GM21447 (cell line): ENCODE results near the gene RNF126.
"Not testable (repeated sequence)": the region's sequence is repeated elsewhere in the genome, so short reads cannot be mapped to it uniquely, and the experiment has no call there.

Experiments
- ATAC-seq: cut with Tn5 transposase; IDR thresholded peaks from one replicate; pipeline ENCODE4 v1.9.1; 2021; ENCODE audit not compliant: unreplicated experiment

RNF126 gene

DNA sequence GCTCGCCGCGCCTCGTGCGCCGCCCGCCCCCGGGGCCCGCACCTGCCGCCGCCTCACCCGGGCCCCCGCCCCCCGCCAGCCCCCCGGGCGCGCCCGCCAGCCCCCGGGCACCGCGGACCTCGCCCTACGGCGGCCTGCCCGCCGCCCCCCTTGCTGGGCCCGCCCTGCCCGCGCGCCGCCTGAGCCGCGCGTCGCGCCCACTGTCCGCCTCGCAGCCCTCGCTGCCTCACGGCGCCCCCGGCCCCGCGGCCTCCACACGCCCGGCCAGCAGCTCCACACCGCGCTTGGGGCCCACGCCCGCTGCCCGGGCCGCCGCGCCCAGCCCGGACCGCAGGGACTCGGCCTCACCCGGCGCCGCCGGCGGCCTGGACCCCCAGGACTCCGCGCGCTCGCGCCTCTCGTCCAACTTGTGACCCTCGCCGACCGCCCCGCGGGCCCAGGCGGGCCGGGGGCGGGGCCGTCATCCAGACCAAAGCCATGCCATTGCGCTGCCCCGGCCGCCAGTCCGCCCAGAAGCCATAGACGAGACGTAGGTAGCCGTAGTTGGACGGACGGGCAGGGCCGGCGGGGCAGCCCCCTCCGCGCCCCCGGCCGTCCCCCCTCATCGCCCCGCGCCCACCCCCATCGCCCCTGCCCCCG lies 46.8 kb downstream of the RNF126 start:
- no peak for ATAC-seq

DNA sequence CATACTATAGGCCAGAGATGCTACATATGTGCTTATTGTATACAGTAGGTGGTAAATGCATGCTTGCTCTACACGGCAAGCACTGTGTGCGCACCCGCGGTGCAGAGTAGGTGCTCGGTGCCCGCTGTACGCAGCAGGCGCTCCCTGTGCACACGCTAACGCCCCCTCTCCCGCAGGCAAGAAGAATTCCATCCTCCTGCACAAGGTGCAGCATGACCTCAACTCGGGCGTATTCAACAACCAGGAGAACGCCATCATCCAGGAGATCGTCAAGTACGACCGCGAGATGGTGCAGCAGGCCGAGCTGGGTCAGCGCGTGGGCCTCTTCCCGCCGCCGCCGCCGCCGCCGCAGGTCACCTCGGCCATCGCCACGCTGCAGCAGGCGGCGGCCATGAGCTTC lies 47.4 kb downstream of the RNF126 start:
- ATAC-seq: no peak

DNA sequence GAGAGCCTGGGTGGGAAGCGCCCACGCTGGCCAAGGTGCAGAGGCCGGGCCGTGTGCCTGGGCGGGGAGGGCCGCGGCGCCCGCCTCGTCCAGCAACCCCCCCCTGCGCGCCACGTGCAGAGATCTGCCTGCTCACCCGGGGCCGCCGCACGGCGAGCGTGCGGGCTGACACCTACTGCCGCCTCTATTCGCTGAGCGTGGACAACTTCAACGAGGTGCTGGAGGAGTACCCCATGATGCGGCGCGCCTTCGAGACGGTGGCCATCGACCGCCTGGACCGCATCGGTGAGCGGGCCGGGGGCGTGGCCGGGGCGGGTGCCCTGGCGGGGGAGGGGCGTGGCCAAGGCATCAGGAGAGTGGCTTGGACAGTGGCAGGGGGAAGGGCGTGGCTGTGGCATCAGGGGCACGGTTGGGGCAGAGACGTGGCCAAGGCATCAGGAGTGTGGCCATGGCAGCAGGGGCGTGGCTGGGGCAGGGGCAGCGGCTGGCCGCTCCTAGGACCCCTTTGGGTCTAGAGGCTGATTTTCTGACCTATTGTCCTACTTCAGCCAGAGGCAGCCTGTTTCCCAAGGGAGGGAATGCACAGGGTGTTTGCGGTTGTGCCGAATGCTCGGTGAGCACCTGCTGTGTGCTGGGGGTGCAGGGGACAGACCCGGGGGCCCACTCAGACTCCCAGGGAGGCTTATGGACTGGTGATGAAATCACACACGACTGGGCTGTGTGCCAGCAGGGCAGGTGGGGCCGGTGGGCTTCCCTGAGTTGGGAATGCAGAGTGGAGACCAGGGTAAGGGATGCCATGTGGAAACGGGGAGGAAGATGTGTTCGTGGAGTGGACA lies 49.1 kb downstream of the RNF126 start:
- ATAC-seq: no peak

DNA sequence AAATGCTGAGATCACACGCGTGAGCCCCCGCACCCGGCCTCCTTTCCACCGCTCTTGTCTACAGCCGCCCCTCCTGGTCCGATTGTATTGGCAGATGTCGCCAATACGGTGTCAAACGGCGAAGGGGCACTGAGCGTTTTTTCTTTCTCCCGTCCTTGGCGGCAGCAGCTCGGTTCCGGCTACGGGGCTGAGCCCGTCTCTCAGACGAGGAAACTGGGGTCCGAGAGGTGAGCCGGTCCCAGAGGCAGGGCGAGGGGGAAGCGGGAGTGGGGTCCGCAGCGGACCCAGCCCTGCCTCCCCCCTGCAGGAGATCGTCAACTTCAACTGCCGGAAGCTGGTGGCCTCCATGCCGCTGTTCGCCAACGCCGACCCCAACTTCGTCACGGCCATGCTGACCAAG lies 50.1 kb downstream of the RNF126 start:
- no peak for ATAC-seq

DNA sequence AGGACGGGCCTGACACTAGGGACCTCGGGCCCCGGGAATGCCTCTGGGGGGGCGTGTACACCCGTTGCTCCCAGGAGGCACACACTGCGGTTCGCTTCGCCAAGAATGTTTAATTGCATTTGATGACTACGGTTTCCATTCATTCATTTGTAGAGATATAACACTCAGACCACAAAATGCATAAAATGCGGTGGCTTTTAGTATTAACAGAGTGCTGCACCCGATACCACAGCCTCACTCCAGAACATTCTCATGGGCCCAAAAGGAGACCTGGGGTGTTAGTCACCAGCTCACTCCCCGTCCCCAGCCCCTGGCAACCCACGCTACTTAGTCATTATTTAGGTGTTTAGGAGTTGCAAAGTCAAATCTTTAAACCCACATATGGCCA lies 51.5 kb downstream of the RNF126 start:
- no peak for ATAC-seq

DNA sequence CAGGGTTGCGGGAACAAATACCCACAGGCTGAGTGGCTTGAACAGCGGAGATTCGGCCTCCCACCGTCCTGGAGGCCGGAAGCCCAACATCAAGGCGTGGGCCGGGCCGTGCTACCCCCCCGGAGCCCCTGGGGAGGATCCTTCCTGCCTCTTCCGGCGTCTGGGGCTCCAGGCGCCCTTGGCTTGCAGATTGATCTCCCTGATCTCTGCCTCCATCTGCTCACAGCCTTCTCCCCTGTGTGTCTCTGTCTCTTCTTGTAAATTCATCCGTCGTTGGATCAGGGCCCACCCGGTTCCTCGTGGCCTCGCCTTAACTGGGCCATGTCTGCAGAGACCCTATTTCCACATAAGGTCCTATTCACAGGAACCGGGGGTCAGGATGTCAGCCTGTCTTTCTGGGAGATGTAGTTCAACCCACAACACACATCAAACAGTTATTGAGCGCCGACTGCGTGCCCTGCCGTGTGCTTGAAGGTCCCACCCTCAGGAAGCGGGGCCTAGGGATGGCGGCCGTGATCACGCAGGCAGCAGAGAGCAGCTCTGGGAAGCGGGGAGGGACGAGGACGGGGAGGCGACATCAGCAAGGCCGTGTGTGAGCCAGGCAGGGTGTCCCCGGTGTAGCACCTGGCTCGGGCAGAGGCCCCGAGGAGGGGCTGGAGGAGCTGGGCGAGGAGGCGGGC lies 52.1 kb downstream of the RNF126 start:
- peak; percentile 42 for ATAC-seq

DNA sequence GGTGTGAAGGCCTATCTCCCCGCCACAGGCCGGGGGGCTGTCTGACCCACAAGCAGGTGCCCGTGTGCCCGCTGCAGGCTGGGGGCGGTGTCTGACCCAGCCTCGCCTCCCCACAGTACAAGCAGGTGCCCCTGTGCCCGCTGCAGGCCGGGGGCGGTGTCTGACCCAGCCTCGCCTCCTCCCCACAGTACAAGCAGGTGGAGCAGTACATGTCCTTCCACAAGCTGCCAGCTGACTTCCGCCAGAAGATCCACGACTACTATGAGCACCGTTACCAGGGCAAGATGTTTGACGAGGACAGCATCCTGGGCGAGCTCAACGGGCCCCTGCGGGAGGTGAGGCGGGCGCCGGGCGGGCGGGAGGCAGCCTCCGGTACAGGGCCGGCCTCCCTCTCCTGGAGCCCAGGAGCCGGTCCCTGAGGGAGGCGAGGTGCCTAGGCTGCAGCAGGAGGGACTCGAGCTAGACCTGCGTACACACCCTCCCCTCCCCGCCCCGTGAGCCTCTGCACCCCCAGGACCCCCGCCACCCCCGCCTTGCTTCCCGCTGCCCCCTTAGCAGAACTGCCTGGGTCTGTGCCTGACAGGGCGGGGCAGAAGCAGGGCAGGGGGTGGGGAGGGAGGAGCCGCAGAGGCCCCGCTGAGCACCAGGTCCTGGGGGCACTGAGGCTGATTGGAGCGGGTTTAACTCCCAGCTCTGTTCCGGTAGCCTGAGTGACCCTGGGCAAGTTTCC lies 52.8 kb downstream of the RNF126 start:
- ATAC-seq: no peak

DNA sequence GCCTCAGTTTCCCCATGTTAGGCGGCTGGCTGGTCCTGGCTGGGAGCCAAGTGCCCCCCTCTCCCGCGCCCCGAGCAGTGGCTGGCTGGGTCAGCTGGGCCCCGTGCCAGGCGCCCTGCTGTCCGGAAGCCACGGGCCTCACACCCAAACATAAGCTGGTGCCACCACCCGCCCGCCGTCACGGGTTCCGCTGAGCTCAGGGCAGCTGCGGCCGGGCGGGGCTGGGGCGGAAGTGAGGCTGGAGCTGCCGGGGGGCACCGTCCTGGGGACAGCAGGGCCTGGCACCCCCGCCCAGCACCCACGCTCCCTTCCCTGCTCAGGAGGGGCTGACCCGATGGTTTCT lies 54.0 kb downstream of the RNF126 start:
- ATAC-seq: no peak

DNA sequence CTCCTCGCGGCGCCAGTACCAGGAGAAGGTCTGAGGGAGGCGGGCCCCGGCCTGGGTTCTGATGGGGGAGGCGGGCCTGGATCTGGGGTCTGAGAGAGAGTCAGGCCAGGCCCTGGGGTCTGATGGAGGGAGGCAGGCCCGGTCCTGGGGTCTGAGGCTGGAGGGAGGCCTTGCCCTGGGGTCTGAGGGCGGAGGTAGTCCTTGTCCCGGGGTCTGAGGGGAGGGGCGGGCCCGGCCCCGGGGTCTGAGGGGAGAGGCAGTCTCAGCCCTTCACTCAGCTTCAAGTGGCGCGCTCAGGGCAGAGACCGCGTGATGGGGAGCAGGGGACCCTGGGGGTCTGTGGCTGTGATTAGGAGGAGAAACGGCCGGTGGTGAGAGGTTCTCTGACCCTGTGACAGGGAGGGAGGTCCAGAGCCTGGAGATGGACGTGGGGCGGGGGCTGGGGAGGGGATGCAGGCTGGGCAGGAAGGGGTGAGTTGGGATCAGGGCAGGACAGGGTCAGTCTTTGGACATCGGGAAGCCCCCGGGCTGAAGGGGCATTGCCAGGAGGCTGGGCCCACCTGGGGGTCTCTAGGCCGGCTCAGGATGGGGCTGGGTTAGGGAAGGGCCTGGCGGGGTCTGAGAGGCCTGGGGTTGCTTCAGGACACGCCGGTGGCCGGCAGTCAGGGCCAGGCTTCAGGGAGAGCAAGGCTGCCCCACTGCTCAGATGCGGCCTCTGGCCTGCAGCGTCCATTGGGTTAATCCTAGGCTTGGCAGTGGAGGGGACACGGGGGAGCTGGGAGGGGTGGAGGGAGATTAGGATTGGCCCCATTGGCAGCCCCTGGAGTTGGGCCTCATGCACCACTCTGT lies 54.6 kb downstream of the RNF126 start:
- no peak for ATAC-seq

DNA sequence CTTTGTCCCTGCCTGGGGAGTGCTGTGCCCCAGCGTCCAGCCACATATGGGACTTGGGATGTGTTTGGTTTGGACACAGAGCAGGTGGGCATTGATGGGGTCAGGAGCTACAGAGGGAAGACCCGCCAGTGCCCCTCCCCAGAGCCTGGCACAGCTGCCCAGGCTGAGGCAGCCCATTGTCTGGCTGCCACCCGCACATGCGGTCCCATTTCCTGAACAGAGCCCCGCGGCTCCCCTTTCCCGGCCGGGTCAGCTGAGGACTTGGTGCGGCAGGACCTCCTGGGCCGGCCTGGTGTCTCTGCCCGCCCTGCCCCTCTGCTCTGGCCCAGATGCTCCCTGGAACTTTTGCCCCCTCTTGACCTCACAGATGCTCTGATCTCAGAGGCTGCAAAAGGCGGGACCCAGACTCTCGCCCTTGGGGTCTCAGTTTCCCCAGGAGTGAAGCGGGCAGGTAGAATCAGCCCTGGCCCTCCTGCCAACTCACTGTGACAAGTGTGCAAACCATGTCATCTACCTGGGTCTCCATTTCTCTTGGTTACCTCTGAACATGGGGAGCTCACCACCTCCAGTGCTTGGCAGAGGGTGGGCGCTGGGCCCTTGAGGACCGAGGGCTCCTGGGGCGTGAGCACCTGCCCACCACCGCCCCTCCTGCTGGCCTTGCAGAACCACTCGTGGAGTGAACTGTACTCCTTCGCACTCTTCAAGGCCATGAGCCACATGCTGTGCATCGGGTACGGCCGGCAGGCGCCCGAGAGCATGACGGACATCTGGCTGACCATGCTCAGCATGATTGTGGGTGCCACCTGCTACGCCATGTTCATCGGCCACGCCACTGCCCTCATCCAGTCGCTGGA lies 55.5 kb downstream of the RNF126 start:
- ATAC-seq: no peak

DNA sequence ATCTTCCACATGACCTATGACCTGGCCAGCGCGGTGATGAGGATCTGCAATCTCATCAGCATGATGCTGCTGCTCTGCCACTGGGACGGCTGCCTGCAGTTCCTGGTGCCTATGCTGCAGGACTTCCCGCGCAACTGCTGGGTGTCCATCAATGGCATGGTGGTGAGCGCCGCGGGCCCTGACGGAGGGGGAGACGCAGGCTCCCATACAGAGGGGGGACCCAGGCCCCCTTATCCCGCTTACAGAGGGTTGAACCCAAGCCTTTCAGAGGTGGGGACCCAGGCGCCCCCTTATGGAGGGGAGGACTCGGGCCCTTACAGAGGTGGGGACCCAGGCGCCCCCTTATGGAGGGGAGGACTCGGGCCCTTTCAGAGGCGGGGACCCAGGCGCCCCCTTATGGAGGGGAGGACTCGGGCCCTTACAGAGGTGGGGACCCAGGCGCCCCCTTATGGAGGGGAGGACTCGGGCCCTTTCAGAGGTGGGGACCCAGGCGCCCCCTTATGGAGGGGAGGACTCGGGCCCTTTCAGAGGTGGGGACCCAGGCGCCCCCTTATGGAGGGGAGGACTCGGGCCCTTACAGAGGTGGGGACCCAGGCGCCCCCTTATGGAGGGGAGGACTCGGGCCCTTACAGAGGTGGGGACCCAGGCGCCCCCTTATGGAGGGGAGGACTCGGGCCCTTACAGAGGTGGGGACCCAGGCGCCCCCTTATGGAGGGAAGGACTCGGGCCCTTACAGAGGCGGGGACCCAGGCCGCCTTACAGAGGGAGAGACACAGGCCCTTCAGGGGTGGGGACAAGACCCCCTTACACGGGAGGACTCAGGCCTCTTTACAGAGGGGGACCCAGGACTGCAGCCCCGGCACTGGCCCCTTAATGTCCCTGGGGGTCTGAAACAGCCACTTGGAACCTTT lies 57.7 kb downstream of the RNF126 start:
- ATAC-seq: not testable (repeated sequence)

DNA sequence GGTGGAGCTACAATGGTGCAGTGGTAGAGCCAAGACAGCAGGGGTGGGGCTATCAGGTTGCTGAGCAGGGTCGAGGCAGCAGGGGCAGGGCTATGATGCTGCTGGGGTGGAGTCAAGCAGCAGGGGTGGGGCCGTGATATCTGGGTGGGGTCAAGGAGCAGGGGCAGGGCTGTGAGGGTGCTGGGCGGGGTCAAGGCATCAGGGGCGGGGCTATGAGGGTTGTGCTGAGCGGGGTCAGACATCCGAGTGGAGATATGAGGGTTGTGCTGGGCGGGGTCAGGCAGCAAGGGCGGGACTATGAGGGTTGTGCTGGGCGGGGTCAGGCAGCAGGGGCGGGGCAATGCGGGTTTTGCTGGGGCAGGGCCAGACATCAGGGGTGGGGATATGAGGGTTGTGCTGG lies 58.7 kb downstream of the RNF126 start:
- ATAC-seq: no peak

DNA sequence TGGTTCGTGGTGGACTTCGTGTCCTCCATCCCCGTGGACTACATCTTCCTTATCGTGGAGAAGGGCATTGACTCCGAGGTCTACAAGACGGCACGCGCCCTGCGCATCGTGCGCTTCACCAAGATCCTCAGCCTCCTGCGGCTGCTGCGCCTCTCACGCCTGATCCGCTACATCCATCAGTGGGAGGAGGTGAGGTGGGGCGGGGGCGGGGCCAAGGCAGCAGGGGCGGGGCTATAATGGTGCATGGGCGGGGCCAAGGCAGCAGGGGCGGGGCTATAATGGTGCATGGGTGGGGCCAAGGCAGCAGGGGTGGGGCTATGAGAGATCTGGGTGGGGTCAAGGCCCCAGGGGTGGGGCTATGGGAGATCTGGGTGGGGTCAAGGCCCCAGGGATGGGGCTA lies 59.2 kb downstream of the RNF126 start:
- not testable (repeated sequence) for ATAC-seq

DNA sequence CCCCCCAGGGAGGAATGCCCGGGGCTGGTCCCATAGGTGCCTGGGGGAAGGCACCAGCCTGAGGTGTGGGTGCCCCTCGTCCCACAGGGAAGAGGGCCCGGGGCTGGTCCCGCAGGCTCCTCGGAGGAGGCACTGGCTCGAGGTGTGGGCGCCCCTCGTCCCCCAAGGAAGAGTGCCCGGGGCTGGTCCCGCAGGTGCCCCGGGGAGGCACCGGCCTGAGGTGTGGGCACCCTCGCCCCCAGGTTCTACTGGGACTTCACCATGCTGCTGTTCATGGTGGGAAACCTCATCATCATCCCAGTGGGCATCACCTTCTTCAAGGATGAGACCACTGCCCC lies 59.7 kb downstream of the RNF126 start:
- not testable (repeated sequence) for ATAC-seq

DNA sequence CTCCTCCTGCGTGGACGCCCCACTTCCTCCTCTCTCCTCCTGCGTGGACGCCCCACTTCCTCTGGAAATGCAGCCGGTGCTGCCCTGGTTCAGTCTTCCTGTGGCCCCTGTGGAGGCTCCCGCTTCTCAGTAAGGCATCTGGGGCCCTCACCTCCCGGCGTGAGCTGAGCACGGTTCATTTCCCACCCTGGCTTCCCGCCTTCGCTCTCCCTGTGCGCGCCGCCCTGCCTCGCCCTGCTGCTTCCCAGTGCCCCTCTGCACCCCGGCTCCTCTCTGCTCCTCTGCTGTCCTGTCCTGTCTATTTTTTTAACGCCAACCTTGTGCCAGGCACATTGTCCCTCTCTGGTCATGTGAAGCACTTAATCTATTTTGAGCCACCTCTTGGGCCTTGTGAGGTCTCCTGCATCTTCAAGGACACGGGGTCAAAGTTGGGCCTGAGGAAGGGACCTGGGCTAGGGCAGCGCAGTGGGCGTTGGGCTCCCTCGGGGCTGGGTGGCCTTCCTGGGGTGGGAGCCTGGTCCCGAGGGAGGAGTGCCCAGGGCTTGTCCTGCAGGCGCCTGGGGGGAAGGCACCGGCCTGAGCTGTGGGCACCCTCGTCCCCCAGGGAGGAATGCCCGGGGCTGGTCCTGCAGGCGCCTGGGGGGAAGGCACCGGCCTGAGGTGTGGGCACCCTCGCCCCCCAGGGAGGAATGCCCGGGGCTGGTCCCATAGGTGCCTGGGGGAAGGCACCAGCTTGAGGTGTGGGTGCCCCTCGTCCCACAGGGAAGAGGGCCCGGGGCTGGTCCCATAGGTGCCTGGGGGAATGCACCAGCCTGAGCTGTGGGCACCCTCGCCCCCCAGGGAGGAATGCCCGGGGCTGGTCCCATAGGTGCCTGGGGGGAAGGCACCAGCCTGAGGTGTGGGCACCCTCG lies 60.4 kb downstream of the RNF126 start:
- no peak for ATAC-seq

DNA sequence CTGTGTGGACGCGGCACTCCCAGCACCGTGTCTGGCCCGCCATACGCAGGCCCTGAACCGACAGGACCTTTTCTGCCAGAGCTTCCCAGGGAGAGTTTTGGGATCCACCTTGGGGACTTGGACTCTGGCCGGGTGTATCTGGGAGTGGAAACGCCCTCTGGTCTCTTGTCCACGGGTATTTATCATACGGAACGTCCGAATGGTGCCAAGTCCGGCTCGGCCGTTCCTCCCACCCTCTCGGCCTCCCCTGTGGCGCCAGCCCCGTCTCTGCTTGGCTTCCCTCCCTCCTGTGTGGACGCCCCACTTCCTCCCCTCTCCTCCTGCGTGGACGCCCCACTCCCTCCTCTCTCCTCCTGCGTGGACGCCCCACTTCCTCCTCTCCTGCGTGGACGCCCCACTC lies 61.2 kb downstream of the RNF126 start:
- no peak for ATAC-seq

DNA sequence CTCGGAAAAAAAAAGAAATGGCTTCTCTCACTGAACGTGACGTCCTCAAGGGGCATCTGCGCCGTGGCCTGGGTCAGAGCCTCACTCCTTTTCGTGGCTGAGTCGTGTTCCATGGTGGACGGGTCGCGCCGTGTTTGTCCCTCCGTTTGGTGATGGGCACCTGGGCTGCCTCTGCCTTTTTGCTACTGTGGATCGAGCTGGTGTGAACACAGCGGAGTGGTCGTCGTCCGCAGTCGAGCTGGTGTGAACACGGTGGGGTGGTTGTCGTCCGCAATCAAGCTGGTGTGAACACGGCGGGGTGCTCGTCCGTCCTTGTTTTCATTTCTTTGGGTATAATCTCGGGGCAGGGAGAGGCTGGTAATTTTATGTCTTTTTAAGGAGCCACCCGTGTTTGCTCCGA lies 61.7 kb downstream of the RNF126 start:
- no peak for ATAC-seq
